H1 (cell line): ENCODE results near the gene INSM1. TPM values are rescaled to one million over a fixed set of nuclear protein-coding genes. Genes with fewer than 3 reads are reported as not detected.

Experiments
- CBX5 ChIP-seq: fragments of 300-800, 300-1000 bp; sonication (generic); IDR thresholded peaks from 2 replicates; pipeline ENCODE4 v1.7.1; 2016; ENCODE audit warnings: antibody characterized with exemption, low read length, low read depth
- CEBPB ChIP-seq: IDR thresholded peaks from 2 replicates; pipeline ENCODE4 v1.6.1; 2012; ENCODE audit warnings: low read depth, low read length
- CHD1 ChIP-seq: IDR thresholded peaks from 2 replicates; pipeline ENCODE4 v1.6.1; 2012; ENCODE audit warnings: low read depth, low read length, improper control_type of control experiment
- CTBP2 ChIP-seq: IDR thresholded peaks from 2 replicates; pipeline ENCODE4 v1.7.0; 2011; ENCODE audit warnings: borderline replicate concordance, mild to moderate bottlenecking, moderate library complexity, mixed read lengths, low read length; ENCODE audit not compliant: insufficient read depth, insufficient read length
- FOSL1 ChIP-seq: IDR thresholded peaks from 2 replicates; pipeline ENCODE4 v1.6.1; 2011; ENCODE audit warnings: mild to moderate bottlenecking, low read depth, low read length, moderate library complexity; ENCODE audit not compliant: insufficient read depth
- POLR2A ChIP-seq, 2 experiments: IDR thresholded peaks; 1 replicate in 1 of 2; 2 replicates in 1 of 2; pipeline ENCODE4 v1.6.1; 2011; ENCODE audit warnings: low read depth in 2 of 2, low read length in 2 of 2, mild to moderate bottlenecking in 2 of 2; ENCODE audit errors: control extremely low read depth in 1 of 2
- SIN3A ChIP-seq, 2 experiments: IDR thresholded peaks in 1 of 2; conservative IDR thresholded peaks in 1 of 2; 2 replicates each; pipeline ENCODE4 v1.6.1; 2011 to 2012; ENCODE audit warnings: low read length in 2 of 2, improper control_type of control experiment in 1 of 2, low read depth in 1 of 2, mild to moderate bottlenecking in 1 of 2
- SIX5 ChIP-seq: IDR thresholded peaks from 2 replicates; pipeline ENCODE4 v1.6.1; 2011; ENCODE audit warnings: mild to moderate bottlenecking, low read depth, low read length
- SP2 ChIP-seq: IDR thresholded peaks from 2 replicates; pipeline ENCODE4 v1.6.1; 2012; ENCODE audit warnings: mild to moderate bottlenecking, low read length, inconsistent platforms
- polyA plus RNA-seq, 7 experiments: library from polyadenylated mRNA; depleted of rRNA in 3 of 7; stranded (reverse) in 5 of 7; unstranded in 2 of 7; fragments of >200 nt in 5 of 7; fragments of 200-250 nt in 2 of 7; gene quantifications; 1 replicate in 5 of 7; 2 replicates in 1 of 7; 4 replicates in 1 of 7; pipeline versions ENCODE4 v1.2.1 to v1.2.3, GENCODE V29; 2011 to 2013; ENCODE audit warnings: missing spikeins in 2 of 7, mixed read lengths in 2 of 7
- total RNA-seq: library from RNA; stranded (reverse); fragmentation: NEBNext Ultra II Directional; extraction: Animal tissue kit (Norgen Biotek cat#: 25700); gene quantifications from 2 replicates; pipeline ENCODE4 v1.2.1, GENCODE V29; 2021
- TF ChIP-seq, protein P1 (sequence below): IDR thresholded peaks from 2 replicates; pipeline ENCODE4 v1.6.1; 2011; ENCODE audit warnings: low read length, improper control_type of control experiment
- TF ChIP-seq, protein P2 (sequence below): IDR thresholded peaks from 2 replicates; pipeline ENCODE4 v1.6.1; 2012; ENCODE audit warnings: inconsistent platforms

Gene INSM1
- total and polyA plus RNA-seq, 2 of the 8 experiments (the other 6 are each of a cell fraction or from before 2014, with no cell fraction given), result 0.86 to 2.5 TPM

DNA sequence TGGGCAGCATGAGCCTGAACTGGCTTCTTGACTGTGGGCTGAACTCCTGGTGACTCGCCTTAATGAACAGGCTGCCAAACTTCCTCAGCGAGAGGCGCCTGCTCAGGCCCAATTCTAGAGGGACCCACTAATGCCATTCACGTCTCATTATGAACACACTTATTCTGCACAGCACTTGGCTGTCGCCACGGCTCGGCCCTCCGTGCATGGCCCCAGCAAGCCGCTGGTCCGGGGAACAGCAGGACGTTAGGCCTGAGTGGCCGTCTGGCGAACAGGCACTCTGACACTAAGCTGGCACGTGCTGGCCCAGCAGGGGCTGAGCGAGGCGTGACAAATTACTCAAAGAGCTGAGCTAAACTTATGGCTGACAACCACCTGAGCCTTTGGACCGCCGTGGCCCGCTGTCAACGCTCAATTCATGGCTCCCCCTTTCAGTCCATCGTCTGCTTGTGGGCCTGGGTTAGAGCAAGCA, 45.9 kb downstream of the INSM1 start (continued):
- TF ChIP-seq SIN3A (conservative IDR thresholded peaks at IDR 0.05 in 1 of 2, IDR thresholded peaks at IDR 0.05 in 1 of 2; ENCODE audit: low read depth in 1 of 2, low read length in 2 of 2) (no peak), CEBPB (no peak), CHD1 (no peak), CTBP2 (no peak), POLR2A (IDR thresholded peaks at IDR 0.05; ENCODE audit: control extremely low read depth in 1 of 2, low read depth in 2 of 2, low read length in 2 of 2) (no peak), FOSL1 (no peak), SP2 (no peak), CBX5 (no peak), SIX5 (no peak)
- TF ChIP-seq, protein P1, sequence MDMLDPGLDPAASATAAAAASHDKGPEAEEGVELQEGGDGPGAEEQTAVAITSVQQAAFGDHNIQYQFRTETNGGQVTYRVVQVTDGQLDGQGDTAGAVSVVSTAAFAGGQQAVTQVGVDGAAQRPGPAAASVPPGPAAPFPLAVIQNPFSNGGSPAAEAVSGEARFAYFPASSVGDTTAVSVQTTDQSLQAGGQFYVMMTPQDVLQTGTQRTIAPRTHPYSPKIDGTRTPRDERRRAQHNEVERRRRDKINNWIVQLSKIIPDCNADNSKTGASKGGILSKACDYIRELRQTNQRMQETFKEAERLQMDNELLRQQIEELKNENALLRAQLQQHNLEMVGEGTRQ, result no peak
- TF ChIP-seq, protein P2, sequence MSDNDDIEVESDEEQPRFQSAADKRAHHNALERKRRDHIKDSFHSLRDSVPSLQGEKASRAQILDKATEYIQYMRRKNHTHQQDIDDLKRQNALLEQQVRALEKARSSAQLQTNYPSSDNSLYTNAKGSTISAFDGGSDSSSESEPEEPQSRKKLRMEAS, result no peak
